ENCODE results near the gene ADAMTSL5.

ADAMTSL5 gene

DNA sequence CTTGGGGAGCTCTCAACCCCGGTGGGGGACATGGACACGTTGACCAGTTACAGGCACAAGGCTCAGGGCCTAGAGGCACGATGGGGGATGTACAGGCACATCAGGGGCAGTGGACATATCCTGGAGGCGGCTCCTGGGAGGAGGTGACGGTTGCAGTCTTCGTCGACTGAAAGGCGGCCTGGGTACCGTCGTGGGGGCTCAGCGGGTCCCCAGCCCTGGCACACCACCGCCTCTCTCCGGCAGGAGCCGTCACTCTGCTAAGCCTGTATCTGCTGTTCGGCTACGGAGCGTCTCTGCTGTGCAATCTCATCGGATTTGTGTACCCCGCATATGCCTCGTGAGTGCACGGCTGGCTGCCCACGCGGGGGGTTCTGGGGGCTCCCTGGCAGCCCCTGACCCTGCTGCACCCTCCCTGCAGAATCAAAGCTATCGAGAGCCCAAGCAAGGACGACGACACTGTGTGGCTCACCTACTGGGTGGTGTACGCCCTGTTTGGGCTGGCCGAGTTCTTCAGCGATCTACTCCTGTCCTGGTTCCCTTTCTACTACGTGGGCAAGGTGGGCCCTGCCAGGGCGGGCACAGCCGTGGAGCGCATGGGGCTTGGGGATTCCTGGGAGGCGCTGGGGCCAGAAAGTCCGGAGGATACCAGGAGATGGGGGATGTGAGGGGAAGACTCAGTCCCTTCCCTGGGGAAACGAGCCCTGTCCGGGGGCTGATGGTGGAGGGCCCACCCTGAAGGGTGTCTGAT is 17.6 kb downstream of the ADAMTSL5 start:
- DNase-seq: no peak

DNA sequence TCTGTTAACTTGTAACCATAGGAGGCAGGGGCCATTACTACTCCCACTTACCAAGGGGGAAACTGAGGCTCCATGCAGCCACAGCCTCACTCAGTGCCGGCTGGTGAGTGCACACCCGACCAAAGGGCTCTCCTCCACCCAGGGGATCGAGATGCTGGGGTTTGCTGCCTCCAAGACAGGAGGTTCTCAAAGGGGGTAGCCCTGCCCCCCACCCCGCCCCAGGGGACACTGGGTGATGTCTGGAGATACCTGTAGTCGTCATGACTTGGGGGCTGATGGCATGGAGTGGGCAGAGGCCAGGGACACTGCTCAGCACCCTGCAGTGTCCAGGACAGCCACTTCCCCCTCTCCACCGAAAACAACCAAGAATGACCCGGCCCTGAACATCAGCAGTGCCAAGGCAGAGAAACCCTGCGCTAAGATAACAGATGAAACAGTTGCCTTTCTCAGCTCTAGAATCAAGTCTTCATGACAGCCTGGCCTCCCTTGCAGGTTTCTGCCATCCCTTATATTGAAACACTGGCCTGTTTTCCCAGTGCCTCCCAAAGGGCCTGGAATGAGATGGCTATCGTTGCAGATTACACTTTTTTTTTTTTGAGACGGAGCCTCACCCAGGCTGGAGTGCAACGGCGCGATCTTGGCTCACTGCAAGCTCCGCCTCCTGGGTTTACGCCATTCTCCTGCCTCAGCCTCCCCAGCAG is 18.6 kb downstream of the ADAMTSL5 start:
- DNase-seq: no peak

DNA sequence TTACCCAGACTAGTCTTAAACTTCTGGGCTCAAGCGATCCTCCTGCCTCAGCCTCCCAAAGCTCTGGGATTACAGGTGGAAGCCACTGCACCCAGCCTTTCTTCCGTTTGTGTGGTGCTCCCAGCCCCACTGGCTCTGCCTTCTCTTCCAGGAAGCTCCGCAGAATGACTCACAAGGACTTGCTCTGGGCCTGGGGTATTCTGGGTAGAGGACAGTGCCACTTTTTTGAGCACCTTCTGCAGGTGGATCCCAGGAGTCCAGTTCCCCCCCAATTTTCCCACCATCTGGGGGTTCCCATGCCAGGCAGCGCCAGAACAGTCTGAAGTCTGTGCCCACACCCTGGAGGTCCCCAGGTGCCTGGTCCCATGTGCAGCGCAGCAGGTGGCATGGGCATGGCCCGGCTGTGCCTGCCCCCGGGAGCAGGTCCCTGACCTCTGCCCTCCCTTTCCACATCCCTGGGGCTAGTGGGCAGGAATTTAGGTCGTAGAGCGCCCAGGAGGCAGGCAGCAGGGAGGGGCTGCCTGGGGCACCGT is 20.3 kb downstream of the ADAMTSL5 start:
- DNase-seq: no peak

DNA sequence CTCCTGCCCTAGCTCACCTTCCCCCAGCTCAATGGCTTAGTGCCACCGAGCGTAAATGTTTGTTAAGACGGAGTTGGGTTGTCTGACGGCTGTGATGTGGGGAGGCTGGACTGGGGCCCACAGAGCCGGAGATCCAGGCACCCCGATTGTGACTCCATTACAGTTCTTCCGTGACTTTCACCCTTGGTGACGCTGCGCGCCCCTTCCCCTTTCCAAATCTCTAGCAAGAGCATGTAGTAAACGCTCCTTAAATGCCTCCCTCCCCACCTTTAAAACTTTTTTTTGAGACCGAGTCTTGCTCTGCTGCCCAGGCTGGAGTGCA is 21.0 kb downstream of the ADAMTSL5 start:
- DNase-seq: no peak

DNA sequence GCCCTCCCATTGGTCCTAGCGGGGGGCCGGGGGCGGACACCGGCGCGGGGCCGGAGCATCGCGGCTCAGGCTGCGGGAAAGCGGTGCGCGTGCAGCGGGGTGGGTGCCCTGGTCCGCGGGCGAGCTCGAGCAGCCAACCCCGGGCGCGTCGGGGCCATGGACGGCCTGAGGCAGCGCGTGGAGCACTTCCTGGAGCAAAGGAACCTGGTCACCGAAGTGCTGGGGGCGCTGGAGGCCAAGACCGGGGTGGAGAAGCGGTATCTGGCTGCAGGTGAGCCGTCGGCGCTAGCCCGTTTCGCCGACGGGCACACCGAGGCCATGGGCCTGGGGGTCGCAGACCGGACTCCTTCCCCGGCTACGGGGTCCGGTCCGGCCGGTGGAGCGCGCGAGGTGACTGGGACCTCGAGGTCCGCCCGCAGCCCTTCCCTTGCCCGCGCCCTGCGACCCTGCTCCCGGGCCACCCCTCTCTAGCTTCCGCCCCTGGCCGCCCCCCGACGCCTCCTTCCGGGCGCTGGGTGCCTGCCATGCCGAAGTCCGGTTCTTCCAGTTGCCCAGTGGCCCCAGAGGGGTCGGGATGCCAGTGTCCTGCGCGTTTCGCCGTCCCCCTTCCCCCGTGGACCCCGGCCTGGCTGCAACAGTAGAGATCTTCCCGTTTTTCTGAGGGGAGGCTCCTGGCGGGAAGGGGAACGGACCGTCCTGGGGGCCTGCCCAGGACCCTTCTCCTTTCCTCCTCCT is 21.5 kb downstream of the ADAMTSL5 start, which contains the start of gene REEP6:
Gene REEP6, plus strand, starts transcription at position 68 of the 735 bp plus-strand sequence. Its CDS starts 89 bp downstream, at position 157.
- no peak for DNase-seq

DNA sequence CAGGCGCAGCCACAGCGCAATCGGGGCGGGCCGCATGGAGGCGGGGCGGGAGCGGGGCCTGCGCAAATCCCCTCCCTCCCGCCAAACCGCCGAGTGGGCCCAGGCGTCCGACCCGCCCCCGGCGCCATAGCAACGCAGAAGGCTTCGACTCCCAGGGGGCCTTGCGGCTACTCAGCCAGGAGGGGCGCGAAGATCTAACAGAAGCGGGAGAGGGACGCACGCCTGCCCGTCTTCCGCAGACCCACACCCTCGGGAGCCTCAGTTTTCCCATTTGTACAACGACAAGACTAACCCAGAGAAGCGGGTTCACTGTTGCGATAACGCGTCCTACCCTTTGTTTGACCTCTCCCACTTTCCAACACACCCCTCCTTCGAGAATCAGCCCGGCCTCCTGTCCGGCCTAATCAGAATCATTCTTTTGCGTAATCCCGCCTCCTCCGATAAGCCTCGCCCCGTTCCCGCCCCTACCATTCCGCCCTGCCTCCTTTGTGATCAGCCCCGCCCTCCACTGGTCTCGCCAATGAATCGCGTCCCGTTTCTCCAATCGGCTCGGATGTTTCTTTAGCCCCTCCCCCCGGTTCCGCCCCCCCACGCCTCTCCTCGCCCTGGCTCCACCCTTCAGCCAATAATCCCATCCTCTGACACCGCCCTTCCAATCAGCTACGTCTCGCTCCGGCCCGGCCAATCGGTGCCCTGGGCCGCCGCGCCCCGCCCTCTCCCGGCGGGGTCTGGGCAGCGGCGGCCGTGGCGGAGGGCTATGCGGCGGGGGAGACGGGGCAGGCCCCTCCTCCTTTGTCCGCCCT is 22.3 kb downstream of the ADAMTSL5 start, which contains the start of gene PCSK4:
Gene PCSK4, minus strand, starts transcription at position 40 of the 803 bp plus-strand sequence. Its CDS starts 4 bp downstream, at position 36.
- peak; percentile 99 to 100 for DNase-seq

DNA sequence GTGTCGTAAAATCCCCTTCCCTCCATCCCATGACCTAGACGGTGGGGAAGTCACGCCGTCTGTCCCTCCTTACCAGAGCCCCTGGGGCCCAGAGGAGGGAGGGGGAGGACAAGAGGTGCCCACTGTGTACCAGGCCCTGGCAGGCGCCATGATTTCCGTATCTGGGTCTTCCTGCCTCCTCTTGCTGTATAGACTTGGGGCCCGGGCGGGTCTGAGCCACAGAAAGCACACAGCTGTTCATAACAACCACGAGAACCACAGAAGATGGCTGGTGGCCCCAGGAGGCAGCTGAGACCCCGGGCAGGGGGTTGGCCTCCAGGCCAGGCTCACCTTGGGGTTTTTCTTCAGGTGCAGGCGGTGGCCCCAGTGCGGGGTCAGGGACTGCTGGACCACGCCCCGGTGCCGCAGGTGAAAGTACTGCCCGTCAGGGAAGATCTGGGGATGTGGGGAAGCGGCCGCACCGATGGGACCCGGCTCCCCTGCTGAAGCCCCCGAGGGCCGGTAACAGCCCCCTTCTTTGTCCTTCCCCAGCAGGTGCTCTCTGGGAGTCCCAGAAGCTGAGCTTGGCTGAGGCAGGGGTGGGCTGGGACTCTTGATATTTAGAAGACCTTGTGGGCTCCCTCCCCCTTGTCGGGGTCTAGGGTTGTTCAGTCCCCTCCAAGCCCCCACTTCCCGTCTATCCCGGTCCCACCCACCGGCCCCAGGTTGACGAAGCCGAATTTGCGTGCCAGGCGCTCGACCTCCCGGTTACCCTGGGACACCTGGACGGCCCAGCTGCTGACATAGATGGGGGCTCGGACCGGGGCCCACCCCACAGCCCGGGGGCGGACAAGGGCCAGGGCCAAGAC is 23.1 kb downstream of the ADAMTSL5 start:
- no peak for DNase-seq

DNA sequence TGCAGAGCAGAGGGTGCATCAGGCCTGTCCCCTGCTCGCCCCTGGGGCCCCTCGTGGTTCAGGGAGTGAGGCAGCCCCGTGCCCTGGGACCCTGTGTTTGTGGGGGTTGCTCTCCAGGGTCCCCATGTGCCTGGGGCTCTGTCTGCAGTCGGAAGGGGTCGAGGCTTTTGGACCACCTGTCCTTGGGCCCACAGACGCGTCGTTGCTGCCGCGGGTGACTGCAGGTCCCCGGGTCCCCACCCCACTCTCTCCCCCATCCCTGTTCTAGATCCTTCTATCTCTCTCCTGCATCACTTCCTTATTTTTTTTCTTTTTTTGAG is 24.6 kb downstream of the ADAMTSL5 start:
- DNase-seq: no peak

DNA sequence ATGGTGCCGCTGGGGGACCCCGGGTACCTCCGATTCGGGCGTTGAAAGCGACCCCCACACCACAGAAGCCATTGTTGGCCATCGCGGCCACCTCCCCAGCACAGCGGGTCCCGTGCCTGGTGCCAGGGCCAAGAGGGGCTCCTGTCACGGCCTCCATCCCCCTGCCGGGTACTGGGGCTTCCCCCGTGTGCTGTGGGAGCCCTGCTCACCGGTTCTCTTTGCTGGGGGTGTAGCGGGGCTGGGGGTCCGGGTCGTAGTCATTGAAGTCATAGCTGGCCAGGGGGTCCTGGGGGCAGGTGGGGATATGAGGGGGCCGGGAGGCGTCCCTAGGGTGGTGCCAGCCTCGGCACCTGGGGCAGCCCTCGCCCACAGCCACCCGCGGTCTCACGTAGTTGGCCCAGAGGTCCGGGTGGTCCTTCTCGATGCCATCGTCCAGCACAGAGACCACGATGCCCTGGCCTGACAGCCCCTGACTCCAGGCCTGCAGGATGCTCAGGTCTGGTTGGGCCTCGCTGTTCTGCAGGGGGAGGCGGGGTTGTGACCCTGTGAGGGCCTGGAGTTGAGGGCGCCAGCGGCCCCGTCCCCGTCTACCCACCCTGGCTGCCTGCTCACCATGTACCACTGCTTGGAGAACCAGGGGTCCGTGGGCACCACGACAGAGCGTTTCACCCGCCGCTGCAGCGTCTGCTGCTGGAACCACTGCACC is 25.1 kb downstream of the ADAMTSL5 start:
- DNase-seq: no peak

DNA sequence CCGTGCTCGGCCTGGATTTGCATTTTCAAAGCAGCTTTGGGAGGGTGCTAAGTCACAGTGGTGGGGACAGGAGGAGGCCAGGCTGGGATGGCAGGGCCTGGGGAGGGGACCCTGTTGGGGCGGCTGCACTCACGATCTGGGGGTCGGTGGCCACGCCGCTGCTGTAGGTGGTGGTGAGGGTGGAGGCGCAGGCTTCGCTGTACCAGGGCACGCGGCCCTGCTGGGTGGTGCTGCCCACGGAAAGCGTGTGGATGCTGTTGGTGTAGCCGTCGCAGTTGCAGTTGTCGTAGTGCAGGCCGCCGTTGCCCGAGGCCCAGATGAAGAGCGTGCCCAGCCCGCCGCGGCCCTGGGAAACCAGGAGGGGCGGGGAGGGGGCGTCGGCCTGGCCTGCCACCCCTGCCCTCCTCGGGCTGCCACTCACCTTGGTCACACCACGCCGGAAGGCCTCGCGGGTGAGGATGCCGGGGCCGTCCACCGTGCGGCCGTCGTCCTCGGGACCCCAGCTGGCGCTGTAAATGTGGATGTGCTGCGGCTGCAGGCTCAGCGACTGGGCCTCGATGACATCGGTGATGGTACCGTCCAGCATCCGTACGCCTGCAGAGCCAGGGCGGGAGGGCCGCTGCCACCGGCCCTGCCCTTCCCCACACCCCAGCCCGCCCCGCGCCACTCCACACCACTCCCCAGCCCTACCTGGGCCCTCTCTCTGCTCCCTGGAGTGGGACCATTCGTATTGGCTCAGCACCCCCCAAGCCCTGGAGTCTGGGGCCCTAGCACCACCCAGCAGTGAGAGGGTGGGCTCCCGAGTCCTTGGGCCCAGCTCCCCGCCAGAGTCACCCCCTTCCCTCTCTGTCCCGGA is 25.9 kb downstream of the ADAMTSL5 start:
- DNase-seq: no peak

DNA sequence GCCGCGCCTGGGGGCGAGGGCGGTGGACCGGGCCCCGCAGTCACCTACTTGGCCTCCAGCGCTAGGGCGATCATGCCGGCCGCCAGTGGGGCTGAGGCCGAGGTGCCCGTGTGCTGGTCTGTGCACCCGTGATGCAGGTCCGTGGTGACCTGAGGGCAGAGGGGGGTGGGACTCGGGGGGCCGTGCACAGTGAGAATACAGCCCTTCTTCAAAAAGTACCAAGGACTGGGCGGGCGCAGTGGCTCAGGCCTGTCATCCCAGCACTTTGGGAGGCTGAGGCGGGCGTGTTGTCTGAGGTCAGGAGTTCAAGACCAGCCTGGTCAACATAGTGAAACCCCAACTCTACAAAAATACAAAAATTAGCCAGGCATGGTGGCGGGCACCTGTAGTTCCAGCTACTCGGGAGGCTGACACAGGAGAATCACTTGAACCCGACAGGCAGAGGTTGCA is 28.8 kb downstream of the ADAMTSL5 start:
- DNase-seq: no peak

DNA sequence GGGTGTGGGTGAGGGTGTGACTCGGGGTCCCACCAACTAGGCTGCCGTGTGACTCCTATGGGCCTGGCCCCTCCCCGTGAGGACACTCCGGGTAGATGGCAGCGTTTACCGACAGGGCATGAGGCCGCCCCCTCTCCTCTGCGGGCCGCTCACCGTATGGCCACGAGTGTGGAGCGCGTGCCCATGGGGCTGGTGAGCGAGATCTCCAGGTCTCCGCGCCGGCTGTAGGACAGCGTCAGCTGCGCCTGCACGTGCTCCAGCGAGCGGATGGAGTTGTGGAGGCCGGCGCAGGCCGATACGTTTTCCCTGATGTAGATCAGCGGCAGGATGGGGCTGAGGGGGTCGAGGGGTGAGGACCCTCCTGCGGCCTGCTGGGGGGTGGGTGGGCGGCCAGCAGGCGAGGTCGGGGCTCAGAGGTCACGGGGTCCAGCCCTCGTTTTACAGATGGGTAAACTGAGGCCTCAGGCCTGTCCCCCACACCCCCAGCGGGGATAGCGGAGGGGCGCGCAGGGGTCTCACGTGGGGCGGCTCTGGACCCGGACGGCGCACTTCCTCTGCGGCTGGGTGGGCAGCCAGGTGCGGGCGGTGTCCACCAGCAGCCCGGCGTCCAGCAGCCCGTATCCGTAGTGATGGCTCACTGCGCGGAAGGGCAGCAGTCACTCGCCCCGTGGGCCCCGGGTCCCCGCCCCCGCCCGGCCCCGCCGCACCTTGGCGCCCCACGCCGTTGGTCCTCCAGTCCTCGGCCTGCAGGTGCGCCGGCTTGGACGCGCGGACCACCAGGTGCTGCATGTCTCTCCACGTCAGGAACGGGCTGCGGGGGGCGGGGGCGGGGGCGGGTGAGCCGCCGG is 29.5 kb downstream of the ADAMTSL5 start:
- no peak for DNase-seq

DNA sequence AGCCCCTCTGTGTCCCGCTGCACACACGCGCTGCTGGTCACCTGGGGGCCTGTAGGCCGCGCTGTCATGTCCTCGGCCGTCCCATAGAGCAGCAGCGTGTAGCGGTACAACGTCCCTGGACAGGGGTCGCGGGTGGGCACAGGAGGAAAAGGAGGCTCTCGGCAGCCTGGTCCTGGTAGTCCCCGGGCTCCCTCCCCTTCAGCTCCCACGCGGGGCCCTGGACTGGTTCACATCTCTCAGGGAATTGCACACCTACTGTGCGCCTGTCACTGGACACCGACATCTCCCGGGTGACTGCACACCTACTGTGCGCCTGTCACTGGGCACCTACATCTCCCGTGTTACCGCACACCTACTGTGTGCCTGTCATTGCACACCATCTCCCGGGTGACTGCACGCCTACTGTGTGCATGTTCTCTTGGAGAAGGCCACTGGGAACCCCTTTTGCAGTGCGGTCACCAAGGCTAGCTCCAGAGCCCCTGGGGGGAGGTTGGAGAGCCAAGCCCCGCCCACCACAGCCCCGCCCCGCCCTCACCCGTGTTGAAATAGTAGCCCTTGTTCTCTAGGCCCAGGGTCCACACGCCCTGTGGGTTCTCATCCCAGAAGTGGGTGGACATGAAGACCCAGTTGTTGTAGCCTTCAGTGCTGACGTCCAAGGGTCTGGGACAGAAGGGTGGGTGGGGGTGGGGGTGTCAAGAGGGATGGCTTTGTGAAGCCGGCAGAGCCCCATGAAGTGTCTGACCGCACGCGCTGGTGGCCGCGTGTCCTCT is 30.3 kb downstream of the ADAMTSL5 start:
- DNase-seq: no peak

DNA sequence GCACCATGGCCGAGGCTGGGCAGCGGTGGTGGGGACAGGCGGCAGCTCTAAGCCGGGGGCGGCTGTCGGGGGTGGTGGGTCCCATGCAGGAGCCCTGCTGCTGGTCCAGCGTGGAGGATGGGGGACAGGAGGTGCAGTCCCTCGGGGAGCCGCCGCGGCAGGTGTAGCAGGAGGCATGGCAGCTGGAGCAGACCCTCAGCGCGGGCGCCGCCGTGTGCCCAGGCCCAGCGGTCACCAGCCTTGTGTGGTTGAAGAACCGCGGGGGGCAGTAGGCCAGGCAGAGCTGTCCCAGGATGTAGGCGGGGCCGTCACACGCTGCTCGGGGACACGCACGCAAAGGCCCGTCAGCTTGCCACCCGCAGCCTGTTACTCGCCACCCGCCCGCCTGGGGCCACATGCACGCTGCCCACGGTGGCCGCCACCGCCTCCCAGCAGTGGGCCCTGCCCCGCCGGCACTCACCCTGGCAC is 30.9 kb downstream of the ADAMTSL5 start:
- no peak for DNase-seq

DNA sequence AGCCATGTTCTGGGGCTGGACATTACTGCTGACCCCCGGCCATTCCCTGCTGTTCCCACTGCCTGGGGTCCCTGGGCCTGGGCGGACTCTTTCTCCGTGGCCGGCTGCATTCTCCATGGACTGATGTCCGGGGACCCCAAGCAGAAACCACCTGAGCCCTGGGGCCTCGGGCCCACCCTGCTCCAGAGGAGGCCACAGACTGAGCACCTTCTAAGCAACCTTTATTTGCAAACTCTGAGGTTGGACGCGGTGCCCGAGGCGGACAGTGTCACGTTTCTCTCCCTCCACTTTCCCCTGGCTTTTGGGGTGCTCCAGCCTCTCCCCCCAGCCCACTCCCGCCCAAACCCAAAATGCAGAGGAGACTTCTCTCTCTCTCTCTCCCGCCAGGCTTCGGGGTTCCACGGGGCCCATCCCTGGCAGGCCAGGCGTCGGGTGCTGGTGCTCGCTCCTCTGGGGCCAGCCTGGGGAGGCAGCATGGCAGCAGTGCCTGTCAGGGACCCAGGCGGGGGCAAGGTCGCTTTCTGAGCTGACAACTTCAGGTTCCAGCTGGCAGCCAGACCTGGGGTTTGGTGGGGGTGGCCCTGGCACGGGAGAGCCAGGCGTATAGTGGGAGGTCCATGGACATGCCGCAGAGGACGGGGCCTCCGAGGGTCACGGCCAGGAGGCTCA is 31.5 kb downstream of the ADAMTSL5 start:
- no peak for DNase-seq

DNA sequence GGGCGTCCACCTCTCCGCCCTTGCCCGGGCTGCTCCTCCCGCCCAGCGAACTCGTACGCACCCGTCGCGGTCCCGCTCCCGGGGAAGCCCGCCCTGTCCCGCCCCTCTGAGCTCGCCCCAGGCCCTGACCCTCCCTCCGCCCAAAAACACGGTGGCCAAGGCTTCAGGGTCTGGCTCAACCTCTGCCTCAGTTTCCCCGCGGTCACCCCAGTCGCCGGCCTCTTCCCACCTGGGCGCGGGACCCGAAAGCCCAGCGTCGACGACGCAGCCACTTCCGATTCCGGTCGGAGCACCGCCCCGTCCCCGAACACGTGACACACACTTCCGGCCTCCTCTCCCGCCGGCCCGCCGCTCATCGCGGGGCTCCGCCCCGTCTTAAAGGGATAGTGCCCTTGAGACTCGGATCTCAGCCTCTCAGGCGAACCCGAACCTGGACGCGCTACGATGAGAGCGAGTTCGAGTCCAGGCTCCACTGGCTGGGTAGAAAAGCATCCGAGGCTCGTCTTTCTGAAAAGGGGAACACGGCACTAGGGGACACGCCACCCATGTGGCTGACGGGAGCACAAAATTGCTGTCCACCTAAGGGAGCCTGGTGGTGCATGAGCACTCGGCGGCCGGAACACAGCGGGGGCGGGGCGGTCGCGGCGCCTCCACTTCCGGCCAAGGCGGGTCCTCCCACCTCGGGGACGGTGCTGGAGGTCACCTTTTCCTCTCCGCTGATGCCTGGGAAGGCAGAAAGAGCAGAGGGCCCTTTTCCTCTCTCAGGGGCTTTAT is 33.7 kb downstream of the ADAMTSL5 start, which contains the start of gene C19orf25:
Gene C19orf25, minus strand, starts transcription at position 282 of the 774 bp plus-strand sequence. CDS start 312 bp downstream, outside the sequence.
- peak; percentile 90 to 97 for DNase-seq
